Measurements from ENCODE around the gene TIMM13.
"Not testable (repeated sequence)": the region's sequence is repeated elsewhere in the genome, so short reads cannot be mapped to it uniquely, and the experiment has no call there.

The TIMM13 gene

DNA sequence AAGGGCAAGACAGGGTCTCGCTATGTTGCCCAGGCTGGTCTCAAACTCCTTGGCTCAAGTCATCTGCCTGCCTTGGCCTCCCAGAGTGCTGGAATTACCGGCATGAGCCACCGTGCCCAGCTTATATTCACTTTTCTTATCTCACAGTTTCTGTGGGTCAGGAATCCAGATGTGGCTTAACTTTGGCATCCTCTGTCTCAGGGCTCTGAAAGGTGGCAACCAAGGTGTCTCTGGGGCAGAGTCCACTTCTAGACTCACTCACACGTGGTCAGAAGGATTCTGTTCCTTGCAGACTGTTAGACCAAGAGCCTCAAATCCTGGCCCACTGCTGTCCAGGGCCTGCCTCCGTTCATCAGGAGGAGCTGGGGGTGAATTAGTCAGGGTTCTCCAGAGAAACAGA is 37.0 kb upstream of the TIMM13 start:
- no peak overlapping the region for H2AFZ ChIP-seq (ENCODE audit: low read depth)
- peaks cover 28% of the 10 kb centered on the region for H3K4me1 ChIP-seq (ENCODE audit: low read depth, poor library complexity, severe bottlenecking)
- H3K36me3 ChIP-seq (ENCODE audit: insufficient read depth): no peaks in the 10 kb centered on the region
- no peaks in the 10 kb centered on the region for H3K27me3 ChIP-seq (ENCODE audit: insufficient read depth, low read depth)
- H3K79me2 ChIP-seq (ENCODE audit: insufficient read depth, low read depth): no peaks in the 10 kb centered on the region
- H3K4me2 ChIP-seq: no peak overlapping the region
- H3K9ac ChIP-seq: no peak overlapping the region
- no peak overlapping the region for H3K4me3 ChIP-seq (IDR thresholded peaks at IDR 0.05; ENCODE audit: insufficient read depth, low read depth, low read length)
- H4K20me1 ChIP-seq (ENCODE audit: insufficient read depth): no peaks in the 10 kb centered on the region
- no peak for TF ChIP-seq CTCF (conservative IDR thresholded peaks at IDR 0.05; ENCODE audit: low read depth, low read length)
- H3K27ac ChIP-seq: no peak overlapping the region

DNA sequence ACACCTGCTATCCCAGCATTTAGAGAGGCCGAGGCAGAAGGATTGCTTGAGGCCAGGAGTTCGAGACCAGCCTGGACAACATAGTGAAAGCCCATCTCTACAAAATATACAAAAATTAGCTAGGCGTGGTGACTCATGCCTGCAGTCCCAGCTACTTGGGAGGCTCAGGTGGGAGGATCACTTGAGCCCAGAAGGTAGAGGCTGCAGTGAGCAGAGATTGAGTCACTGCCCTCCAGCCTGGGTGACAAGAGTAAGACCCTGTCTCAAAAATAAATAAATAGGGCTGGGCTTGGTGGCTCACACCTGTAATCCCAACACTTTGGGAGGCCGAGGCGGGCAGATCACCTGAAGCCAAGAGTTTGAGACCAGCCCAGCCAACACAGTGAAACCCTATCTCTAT is 36.3 kb upstream of the TIMM13 start:
- H3K4me2 ChIP-seq; H2AFZ ChIP-seq (ENCODE audit: low read depth); H3K27me3 ChIP-seq (ENCODE audit: insufficient read depth, low read depth); H3K36me3 ChIP-seq (ENCODE audit: insufficient read depth); H3K9ac ChIP-seq; H3K27ac ChIP-seq; H4K20me1 ChIP-seq (ENCODE audit: insufficient read depth); H3K79me2 ChIP-seq (ENCODE audit: insufficient read depth, low read depth); H3K4me3 ChIP-seq (IDR thresholded peaks at IDR 0.05; ENCODE audit: insufficient read depth, low read depth, low read length): not testable (repeated sequence)
- peaks cover 21% of the 10 kb centered on the region for H3K4me1 ChIP-seq (ENCODE audit: low read depth, poor library complexity, severe bottlenecking)

DNA sequence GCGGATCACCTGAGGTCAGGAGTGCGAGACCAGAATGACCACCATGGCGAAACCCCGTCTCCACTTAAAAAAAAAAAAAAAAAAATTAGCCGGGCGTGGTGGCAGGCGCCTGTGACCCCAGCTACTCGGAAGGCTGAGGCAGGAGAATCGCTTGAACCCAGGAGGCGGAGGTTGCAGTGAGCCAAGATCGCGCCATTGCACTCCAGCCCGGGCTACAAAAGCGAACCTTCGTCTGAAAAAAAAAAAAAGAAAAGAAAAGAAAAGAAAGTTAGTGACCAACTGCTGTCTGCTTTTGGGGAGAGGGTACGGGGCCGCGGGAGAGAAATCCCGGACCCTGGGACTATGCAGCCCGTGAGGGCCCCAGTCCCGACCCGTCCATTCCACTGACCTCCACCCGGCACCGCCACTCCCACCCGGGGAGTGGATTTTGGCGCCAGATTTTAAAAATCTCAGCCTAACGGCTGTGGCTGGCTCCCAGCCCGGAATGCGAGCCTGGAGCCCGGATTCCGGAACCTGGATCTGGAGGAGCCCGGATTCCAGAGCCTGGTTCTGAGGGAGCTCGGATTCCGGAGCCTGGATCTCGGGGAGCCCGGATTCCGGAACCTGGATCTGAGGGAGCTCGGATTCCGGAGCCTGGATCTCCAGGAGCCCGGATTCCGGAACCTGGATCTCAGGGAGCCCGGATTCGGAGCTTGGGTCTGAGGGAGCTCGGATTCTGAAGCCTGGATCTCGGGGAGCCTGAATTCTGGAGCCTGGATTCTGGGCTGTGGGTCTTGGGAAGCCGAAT is 35.4 kb upstream of the TIMM13 start:
- H3K27me3 ChIP-seq (ENCODE audit: insufficient read depth, low read depth): no peaks in the 10 kb centered on the region
- peaks cover 14% of the 10 kb centered on the region for H3K4me1 ChIP-seq (ENCODE audit: low read depth, poor library complexity, severe bottlenecking)
- no peak overlapping the region for H3K9ac ChIP-seq
- no peak for TF ChIP-seq CTCF (conservative IDR thresholded peaks at IDR 0.05; ENCODE audit: low read depth, low read length)
- H4K20me1 ChIP-seq (ENCODE audit: insufficient read depth): no peaks in the 10 kb centered on the region
- no peak overlapping the region for H3K27ac ChIP-seq
- no peak overlapping the region for H3K4me2 ChIP-seq
- no peaks in the 10 kb centered on the region for H3K36me3 ChIP-seq (ENCODE audit: insufficient read depth)
- H2AFZ ChIP-seq (ENCODE audit: low read depth): no peak overlapping the region
- no peaks in the 10 kb centered on the region for H3K79me2 ChIP-seq (ENCODE audit: insufficient read depth, low read depth)
- H3K4me3 ChIP-seq (IDR thresholded peaks at IDR 0.05; ENCODE audit: insufficient read depth, low read depth, low read length): no peak overlapping the region

DNA sequence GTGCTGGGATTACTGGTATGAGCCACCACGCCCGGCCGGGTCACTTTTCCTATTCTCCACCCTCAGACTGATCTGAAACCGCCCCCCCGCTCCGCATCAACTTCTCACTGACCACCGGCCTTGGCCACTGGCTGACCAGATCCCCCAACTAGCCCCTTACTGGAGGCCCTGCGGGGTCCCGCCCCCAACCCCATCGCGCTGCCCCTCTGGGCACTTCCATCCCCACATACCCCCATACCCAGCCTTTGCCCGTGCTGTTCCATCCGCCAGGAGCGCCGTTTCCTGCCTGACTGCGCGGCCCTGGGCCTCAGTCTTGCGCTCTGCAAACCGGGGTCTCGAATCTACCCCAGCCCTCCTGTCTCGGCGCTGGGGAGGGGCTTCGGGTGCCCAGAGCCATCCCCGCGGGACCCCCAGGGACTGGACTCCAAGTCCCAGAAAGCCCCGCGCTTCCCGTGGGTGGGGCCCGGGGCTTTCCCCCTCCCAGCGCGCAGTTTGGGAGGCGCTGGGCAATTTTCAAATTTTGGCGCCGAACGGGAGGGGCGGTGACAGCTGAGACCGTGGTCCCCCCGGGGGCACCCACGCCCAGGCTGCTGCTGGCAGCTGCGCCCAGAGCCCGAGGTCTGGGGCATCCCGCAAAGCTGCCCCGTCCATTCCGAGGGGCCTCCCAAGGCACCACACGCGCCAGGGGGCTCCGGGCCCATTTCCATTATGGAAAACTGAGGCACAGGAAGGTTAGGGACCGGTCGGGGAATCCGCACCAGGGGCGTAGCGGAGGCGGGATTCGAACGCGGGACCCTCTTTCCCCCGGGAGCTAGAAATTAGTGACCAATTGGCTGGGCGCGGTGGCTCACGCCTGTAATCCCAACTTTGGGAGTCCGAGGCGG is 34.6 kb upstream of the TIMM13 start:
- no peaks in the 10 kb centered on the region for H4K20me1 ChIP-seq (ENCODE audit: insufficient read depth)
- H3K4me3 ChIP-seq (IDR thresholded peaks at IDR 0.05; ENCODE audit: insufficient read depth, low read depth, low read length): no peak overlapping the region
- no peaks in the 10 kb centered on the region for H3K27me3 ChIP-seq (ENCODE audit: insufficient read depth, low read depth)
- H3K4me2 ChIP-seq: peak overlapping the region; percentile 60; the same call in 1 of the 2 replicates
- H3K4me1 ChIP-seq (ENCODE audit: low read depth, poor library complexity, severe bottlenecking): peaks cover 21% of the 10 kb centered on the region
- TF ChIP-seq CTCF (conservative IDR thresholded peaks at IDR 0.05; ENCODE audit: low read depth, low read length): no peak
- H3K36me3 ChIP-seq (ENCODE audit: insufficient read depth): no peaks in the 10 kb centered on the region
- no peak overlapping the region; the same call in 1 of the 2 replicates for H3K9ac ChIP-seq
- H2AFZ ChIP-seq (ENCODE audit: low read depth): peak overlapping the region; percentile 82
- no peaks in the 10 kb centered on the region for H3K79me2 ChIP-seq (ENCODE audit: insufficient read depth, low read depth)
- no peak overlapping the region for H3K27ac ChIP-seq
